HG02759 (cell line): ENCODE data around the gene FOXN3.
"Not testable (repeated sequence)": the region's sequence is repeated elsewhere in the genome, so short reads cannot be mapped to it uniquely, and the experiment has no call there.

ENCODE experiments used
- ATAC-seq: cut with Tn5 transposase; IDR thresholded peaks from one replicate; pipeline ENCODE4 v1.9.1; 2021; ENCODE audit warnings: mild to moderate bottlenecking, moderate library complexity; ENCODE audit not compliant: unreplicated experiment

Gene FOXN3

GRCh38 chr14:89309670-89310177 lies 107.3 kb downstream of the FOXN3 start:
- no peak for ATAC-seq

GRCh38 chr14:89308232-89308959 lies 108.6 kb downstream of the FOXN3 start:
- peak; percentile 47 for ATAC-seq

DNA sequence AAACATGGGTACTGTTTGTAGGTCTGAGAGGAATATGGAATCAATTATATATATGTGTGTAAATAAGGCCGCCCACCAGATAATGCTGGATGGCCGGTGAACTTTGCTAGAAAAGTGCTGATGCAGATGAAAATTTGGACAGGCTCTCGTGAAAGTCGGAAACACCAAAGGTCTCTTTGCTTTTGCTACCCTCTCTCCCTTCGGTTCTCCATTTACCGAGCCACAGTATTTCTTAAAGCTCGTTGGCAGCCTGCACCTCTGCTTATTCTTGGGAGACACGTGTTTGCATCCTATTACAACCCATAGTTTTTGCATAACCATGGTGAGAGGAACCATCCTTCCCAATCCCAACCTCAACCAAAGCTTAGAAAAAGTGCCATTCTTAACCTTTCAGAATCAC lies 109.6 kb downstream of the FOXN3 start:
- ATAC-seq, result no peak

DNA sequence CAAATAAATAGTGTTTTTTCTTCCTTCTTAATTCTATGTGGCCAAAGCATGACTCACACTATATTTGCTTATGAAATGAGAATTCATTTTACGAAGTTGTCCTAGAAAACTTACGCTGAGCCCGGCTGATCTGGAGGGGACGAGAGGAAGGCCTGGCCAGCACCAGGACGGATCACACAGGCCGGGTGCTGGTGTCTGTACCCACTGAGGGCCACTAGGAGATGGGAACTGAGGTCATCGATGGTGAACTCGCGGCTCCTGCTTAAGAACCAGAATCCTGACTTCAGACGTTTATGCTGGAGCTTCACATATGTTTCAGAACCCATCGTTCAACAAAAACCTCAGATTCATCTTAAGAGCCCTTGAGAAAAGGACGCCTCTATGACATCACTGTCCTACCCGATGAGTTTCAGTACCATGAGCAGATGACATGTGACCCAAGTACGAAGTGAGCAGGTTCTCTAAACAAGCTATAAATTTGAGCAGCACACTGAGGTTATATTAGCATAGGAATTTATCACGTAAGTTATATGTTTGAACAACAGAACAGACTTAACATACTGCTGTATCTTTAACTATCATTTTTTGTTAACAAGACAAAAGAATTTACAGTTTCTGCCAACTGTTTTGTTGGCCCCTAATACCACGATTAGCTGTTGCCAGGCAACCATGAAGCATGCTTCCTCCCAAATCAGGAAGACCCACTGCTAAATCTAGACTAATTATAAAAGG lies 111.9 kb downstream of the FOXN3 start:
- peak; percentile 29 for ATAC-seq

- ATAC-seq, result no peak
These were observed 112.5 kb downstream of the FOXN3 start for GRCh38 chr14:89304561-89304960.

- peak; percentile 66 for ATAC-seq
These were observed 113.3 kb downstream of the FOXN3 start for GRCh38 chr14:89303456-89304435.

DNA sequence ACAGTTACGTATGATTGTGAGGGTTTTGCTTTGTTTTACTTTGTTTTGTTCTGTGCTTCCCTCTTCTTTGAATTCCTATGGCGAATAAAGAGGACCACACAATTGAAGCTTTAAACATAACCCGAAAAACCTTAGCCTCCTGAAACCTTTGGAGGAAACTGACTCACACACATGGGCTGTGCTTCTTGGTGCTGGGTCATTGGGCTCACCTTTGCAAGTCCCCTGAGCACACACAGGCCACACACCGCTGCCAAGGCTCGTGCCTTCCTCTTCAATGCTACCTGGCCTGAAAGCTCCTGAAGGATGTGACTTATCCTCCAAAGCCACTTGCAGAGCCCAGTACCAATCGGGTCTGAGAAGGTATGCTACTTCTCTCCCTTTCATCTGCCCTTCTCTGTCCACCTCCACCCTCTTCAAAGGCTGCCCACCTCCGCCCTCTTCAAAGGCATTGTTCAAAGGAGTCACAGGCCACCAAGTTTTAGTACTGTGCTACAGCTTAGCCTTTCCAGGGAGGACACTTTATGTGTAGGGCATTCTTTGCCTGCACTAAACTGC lies 114.6 kb downstream of the FOXN3 start:
- ATAC-seq, result no peak

GRCh38 chr14:89299587-89299986 lies 117.4 kb downstream of the FOXN3 start:
- ATAC-seq, result no peak

DNA sequence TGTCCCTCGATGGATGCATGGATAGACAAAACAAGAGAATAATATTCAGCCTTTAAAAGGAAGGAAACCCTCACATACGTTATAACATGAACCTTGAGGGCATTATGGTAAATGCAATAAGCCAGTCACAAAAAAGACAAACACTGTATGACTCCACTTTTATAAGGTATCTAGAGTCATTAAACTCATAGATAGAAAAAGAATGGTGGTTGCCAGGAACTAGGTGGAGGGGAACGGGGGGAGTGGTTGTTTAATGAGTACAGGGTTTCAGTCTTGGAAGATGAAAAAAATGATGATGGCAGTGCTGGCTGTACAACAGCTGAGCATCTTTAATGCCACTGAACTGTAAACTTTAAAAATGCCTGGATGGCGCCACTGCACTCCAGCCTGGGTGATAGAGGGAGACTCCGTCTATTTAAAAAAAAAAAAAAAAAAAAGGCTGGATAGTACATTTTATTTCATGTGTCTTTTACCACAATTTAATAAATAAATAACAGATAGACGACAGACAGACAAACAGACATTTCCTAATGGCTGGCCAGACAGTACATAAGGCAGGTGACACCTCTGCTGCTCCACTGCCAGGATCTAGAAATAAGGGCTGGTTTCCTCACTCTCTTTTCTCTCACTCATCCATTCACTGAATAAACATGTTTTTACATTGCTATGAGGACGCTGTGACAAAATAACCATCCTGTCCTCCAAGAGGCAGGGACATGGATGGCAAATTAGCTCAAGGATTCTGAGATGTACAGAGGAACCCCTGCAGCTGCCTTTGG lies 118.8 kb downstream of the FOXN3 start:
- ATAC-seq, result no peak

GRCh38 chr14:89296281-89296745 lies 120.7 kb downstream of the FOXN3 start:
- no peak for ATAC-seq

DNA sequence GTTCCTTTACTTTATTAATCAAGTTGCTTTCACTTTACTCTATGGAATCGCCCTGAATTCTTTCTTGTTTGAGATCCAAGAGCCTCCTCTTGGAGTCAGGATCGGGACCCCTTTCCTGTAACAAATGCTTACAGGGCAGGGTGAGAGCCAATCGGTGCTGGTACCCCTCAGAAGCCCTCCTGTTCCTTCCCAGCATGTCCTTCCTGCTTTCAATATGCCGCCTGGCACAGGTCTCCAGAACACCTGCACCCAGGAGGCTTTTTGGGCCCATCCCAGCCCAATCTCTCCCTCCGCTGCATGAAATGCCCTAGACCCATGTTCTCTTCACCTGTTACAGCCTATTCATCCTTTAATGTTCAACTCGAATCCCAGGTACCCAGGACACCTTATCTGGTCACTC lies 122.2 kb downstream of the FOXN3 start:
- no peak for ATAC-seq

DNA sequence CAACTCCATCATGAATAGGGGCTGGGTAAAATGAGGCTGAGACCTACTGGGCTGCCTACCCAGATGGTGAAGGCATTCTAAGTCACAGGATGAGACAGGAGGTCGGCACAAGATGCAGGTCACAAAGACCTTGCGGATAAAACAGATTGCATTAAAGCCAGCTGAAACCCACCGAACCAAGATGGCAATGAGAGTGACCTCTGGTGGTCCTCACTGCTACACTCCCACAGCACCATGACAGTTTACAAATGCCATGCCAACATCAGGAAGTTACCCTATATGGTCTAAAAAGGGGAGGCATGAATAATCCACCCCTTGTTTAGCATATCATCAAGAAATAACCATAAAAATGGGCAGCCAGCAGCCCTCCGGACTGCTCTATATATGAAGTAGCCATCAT lies 122.6 kb downstream of the FOXN3 start:
- ATAC-seq, result not testable (repeated sequence)

DNA sequence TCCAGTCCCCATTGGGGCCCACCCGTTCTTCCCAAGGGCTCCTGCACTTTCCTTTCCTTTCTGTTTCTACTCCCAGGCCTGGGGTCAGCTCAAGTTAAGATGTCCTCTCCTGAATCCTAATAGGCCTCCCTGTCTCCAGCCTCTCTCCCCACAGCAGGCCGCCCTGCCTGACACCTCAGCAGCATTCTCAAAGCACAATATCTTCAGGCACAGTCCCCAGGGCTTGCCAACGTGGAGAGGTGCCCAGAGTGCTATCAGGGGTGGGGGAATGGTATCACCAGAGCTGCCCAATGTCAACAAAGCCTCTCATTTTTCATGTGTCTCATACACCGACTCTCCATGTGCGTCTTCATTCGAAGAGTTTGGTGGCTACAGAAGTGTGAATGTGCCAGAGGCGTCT lies 123.0 kb downstream of the FOXN3 start:
- ATAC-seq, result no peak

DNA sequence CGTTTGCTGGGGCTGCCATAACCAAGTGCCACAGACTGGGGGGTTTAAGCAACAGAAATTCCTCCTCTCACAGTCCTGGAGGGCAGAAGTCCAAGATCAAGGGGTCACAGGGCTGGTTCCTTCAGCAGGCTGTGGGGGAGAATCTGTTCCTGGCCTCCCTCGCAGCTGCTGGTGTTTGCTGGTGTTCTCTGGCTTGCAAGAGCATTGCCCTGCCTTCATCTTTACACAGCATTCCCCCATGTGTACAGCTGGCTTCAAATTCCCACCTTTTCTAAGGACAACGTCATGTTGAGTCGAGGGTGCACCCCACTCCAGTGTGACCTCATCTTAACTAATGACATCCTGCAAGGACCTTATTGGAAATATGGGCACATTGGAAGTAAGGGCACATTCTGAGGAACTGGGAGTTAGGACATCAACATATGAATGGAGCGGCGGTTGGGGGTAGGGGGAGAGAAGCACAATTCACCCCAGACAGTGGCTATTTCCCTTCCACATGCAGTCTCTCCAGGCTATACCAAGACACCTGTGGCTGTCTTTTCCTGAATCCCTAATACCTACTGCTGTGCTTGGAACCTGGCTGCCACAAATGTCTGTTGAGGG lies 123.6 kb downstream of the FOXN3 start:
- ATAC-seq, result no peak

DNA sequence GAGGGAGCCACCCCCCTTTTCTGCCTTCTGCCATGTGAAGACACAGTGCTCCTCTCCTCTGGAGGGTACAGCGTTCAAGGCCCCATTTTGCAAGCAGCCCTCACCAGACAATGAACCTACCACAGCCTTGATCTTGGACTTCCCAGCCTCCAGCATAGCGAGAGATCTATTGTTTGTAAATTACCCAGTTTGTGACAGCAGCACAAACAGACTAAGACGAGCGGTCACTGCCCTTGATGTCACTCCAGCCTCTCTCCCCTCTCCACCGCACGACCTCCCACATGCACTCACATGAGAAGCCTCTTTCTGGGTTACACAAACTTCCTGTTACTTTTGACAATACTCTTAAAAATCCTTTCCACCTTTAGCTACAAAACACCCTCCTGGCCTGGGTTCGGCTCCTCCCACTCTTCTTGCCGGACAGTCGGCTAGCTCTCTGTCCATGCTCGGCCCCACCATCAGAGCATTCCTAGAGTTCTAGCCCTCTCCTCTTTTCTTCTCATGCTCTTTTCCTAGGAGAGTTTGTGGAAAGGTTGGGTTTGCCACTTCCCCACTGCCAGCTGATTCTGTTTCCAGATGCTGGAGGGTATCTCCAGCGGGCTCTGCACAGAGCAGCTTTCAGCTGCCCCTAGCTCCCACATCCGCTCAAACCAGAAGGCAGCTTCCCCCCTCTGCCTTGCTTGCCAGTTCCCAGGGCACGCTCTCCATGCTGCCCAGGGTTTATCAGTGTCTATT lies 124.3 kb downstream of the FOXN3 start:
- no peak for ATAC-seq

- ATAC-seq, result no peak
These were observed 125.6 kb downstream of the FOXN3 start for GRCh38 chr14:89291351-89291940.

- no peak for ATAC-seq
These were observed 126.2 kb downstream of the FOXN3 start for GRCh38 chr14:89290813-89291212.

DNA sequence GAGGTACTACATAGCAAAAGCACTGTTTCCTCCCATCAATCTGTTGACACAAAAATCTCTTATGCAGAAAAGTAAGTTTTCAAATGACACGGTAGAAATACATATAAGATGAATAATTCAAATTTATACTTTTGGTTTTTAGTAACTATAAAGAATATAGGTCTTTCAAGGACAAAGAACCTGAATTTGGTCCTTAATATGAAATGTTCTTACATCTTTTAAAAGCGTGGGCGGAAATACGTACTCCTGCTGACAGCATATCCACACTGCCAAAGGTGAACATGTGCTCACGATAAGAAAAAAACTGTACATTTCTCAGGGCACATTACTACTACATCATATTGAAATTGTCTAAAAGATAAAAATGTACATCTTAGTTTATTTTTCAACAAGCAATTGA lies 127.6 kb downstream of the FOXN3 start:
- no peak for ATAC-seq
